Cardiac septum (tissue), 1 donor: Measurements from ENCODE around the gene CHMP6. TPM values are rescaled to one million over a fixed set of nuclear protein-coding genes. Genes with fewer than 3 reads are reported as not detected.
"Not testable (repeated sequence)": the region's sequence is repeated elsewhere in the genome, so short reads cannot be mapped to it uniquely, and the experiment has no call there.

Experiments used
- DNase-seq: peaks from one replicate; pipeline ENCODE4 v3.0.0-alpha.2; 2020; ENCODE audit warnings: low spot score
- intact Hi-C: fragments of 100-400 bp; cut with DNase I; formaldehyde crosslinking; loops from one replicate; pipeline ENCODE4 v1.14.0; 2022
- total RNA-seq: library from RNA; stranded (reverse); fragmentation: NEBNext Ultra II Directional; extraction: Animal tissue kit (Norgen Biotek cat#: 25700); gene quantifications from one replicate; pipeline ENCODE4 v1.2.1, GENCODE V29; 2021
- donor health status: DM: no; HTN: no; CAD: no.

The CHMP6 gene
- total RNA-seq, 1 donor from 2014 or later = 21.7 TPM

GRCh38 chr17:81002409-81003361 is 11.0 kb downstream of the CHMP6 start:
- intact Hi-C loops = no loop called here
- DNase-seq = no peak

GRCh38 chr17:81003711-81004475 is 12.3 kb downstream of the CHMP6 start:
- intact Hi-C loops = no loop called here
- DNase-seq = no peak

GRCh38 chr17:81006891-81007290 is 15.2 kb downstream of the CHMP6 start:
- intact Hi-C loops = no loop called here
- DNase-seq = no peak

- intact Hi-C loops = no loop called here
- DNase-seq = no peak
Observed at GRCh38 chr17:81008140-81008539, 16.5 kb downstream of the CHMP6 start.

- intact Hi-C loops = no loop called here
- DNase-seq = no peak
Observed at GRCh38 chr17:81009136-81009535, 17.5 kb downstream of the CHMP6 start.

GRCh38 chr17:81010935-81011334 is 19.3 kb downstream of the CHMP6 start:
- intact Hi-C loops = no loop called here

GRCh38 chr17:81011951-81012350 is 20.3 kb downstream of the CHMP6 start:
- intact Hi-C loops = no loop called here

More at GRCh38 chr17:81010935-81011334, 19.3 kb downstream of the CHMP6 start:
- no peak for DNase-seq

GRCh38 chr17:81012574-81013447 is 21.2 kb downstream of the CHMP6 start:
- intact Hi-C loops = no loop called here
- no peak for DNase-seq

More at GRCh38 chr17:81011951-81012350, 20.3 kb downstream of the CHMP6 start:
- DNase-seq = no peak

- no peak for DNase-seq
- intact Hi-C loops = no loop called here
Observed at GRCh38 chr17:81013642-81014041, 22.0 kb downstream of the CHMP6 start.

- intact Hi-C loops = no loop called here
- DNase-seq = no peak
Observed at GRCh38 chr17:81015136-81015535, 23.5 kb downstream of the CHMP6 start.

GRCh38 chr17:81016575-81016974 is 24.9 kb downstream of the CHMP6 start:
- DNase-seq = no peak
- intact Hi-C loops = no loop called here

- intact Hi-C loops, DNase-seq: not testable (repeated sequence)
Observed at GRCh38 chr17:81017330-81017729, 25.7 kb downstream of the CHMP6 start.

GRCh38 chr17:81018044-81018802 is 26.6 kb downstream of the CHMP6 start:
- intact Hi-C loops = no loop called here
- DNase-seq = peak; percentile 73

- intact Hi-C loops = loop anchor here (5.0 kb wide), 1 partner anchor 33 kb away; no protein-coding TSS in a partner anchor
- no peak for DNase-seq
Observed at GRCh38 chr17:81019563-81020442, 28.2 kb downstream of the CHMP6 start.

GRCh38 chr17:81020443-81020766 is 28.8 kb downstream of the CHMP6 start:
- no peak for DNase-seq
- intact Hi-C loops = loop anchor here (5.0 kb wide), 1 partner anchor 33 kb away; no protein-coding TSS in a partner anchor

GRCh38 chr17:81020767-81021497 is 29.3 kb downstream of the CHMP6 start:
- intact Hi-C loops = loop anchor here (5.0 kb wide), 1 partner anchor 34 kb away; no protein-coding TSS in a partner anchor
- peak; percentile 82 for DNase-seq
